Fibroblast of the conjunctiva (primary cell): ENCODE measurements around the gene ABCC11.

Experiments used
- DNase-seq: peaks from one replicate; pipeline ENCODE4 v3.0.0-alpha.2; 2010; ENCODE audit warnings: low read depth

Gene ABCC11

DNA sequence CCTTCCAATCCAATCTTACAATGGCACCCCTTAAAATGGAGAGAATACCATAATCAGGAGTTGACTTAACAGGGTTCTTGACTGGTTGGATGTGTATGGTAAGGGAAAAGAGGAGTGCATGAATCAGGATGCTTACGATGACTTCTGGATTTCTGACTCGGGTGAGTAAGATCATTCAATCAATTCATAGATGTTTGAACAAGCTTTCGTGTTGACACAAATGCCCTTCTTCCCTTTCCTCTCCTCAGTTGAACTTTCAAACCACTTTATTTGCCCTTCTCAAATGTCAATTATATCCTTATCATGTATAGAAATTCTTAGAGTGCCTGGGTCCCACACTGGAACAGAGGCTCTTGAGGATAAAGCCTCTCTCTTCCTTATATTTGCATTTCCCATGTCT, 117.4 kb downstream of the ABCC11 start:
- no peak for DNase-seq

DNA sequence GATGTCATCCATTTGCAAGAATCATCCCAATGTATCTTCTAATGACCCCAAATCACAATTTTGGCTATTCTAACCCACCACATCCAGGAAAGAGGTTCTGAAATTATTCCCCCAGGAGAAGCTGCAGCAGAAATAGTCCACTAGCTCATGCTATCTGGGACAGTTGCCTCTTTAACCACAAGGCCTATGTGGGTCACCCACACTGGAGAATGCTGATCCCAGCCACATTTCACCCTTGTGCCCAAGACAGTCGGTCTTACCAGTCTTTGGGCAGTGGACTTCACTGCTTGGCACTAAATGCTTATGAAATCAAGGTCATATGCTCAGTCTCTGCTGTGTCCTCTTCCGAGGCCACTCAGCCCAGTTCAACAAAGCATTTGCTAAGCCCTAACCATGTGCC, 118.6 kb downstream of the ABCC11 start:
- DNase-seq = no peak

DNA sequence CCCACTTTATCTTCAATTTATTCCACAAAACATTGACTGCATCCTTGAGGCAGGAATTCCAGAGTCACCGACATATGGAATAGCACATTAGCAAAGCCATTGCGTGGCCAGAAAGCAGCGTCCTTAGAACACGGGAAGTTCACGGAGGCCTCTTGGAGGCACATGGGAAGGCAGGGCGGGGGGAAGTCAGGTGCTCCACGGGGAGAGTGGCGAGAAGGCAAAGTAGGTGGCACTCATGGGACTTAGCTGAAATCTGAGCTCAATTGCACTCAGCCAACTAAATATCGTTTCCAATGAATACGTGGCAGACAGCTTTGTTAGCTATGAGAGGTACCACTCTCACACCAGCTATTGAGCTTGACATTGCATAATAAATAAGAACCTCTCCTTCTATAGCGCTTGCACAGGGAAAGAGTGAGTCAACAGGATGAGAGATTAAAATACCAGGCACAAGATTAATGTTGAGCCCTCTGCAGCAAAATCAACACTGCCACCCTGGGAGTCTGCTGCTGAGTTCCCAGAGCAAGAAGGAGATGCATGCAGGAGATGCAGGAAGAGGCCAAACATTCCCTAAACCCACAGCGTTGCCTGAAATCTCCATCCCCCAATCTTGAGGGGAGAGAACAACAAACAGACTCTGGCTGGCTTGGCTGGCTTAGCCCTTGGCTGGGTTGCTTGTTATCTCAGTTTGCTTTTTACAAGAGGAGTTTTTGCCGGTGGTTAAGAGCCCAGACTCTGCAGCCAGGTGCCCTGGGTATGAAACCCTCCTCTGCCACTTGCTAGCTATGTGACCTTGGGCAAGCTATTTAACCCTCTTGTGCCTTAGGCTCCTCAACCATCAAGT, 120.3 kb downstream of the ABCC11 start:
- peak; percentile 87 for DNase-seq

DNA sequence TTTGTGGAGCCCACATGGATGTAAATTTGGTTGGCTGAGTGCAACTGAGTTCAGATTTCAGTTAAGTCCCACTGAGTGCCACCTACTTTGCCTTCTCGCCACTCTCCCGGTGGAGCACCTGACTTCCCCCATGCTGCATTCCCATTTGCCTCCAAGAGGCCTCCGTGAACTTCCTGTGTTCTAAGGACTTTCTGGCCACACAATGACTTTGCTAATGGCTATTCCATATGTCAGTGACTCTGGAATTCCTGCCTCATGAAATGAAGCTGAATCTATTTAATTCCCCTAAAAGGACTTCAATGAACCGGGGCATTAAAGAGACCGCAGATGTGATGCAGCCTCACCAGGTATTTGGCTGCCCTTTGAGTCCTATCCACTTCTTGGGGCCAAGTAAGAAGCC, 121.5 kb downstream of the ABCC11 start:
- no peak for DNase-seq

DNA sequence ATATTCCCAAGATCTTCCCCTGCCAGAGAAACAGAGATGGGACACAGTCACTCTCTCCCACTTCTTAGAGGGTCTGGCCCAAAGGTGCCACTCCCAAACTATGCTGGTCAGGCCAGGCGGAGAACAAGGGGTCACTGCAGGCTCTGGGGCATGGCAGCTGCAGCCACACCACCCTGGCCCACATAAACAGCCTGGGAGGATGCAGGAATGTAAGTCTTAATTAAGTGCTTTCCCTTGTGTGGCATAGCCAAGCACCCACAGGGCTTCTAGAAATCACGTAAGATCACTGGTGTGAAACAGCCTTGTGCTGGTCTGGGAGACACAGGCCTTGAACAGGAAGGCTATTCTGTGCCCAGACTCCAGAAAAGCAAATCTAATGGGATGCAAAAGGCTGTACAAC, 123.1 kb downstream of the ABCC11 start:
- DNase-seq = no peak

DNA sequence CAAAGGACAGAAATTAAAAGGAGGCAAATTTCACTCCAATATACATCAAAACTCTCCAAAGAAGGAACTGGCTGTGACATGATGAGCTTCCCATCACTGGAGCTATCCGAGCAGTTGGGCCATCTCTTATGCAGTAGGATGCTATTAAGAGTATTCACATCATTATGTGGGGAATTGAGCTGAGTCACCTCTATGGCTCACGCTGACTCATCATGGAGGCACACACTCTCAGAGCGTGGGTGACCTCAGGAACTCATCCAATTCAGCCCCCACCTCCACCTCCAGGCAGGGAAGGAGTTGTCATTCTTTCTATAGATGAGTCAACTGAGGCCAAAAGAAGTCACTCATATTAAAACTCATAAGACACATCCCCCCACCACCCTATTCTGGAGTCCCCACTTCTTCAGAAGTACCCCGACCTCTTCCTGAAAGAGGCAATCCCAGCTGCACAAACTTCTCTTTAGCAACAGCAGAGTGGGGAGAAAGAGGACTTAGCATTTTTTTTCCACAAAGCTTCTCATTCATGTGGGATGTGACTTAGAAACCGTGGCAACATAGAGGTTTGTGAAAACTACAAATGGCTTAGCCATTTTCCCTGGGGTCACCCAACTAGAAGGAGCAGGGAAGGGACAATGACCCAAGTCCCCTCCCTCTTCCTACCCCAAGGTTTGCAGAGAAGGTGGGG, 124.1 kb downstream of the ABCC11 start:
- DNase-seq = peak; percentile 89

- DNase-seq = no peak
Observed at GRCh38 chr16:48121276-48121675, 126.1 kb downstream of the ABCC11 start.

GRCh38 chr16:48118841-48119240, 128.5 kb downstream of the ABCC11 start:
- DNase-seq = no peak

GRCh38 chr16:48117217-48118105, 129.9 kb downstream of the ABCC11 start:
- peak; percentile 28 for DNase-seq
